T-helper 1 cell treated with Interleukin-12 subunit alpha and Interleukin-12 subunit beta and Interleukin-4 antibody, amounts not matched to agents 30 μg/mL and 1 μg/mL, for 36 hours (primary cell): ENCODE results near the gene TRAPPC2B.
"Not testable (repeated sequence)": the region's sequence is repeated elsewhere in the genome, so short reads cannot be mapped to it uniquely, and the experiment has no call there.

Experiments
- H3K27ac Mint-ChIP-seq: one replicate; pipeline ENCODE4 v1.8.0; 2021; ENCODE audit warnings: mild to moderate bottlenecking, mixed read lengths
- H3K27me3 Mint-ChIP-seq: one replicate; pipeline ENCODE4 v1.8.0; 2021; ENCODE audit warnings: low read depth, mixed read lengths
- H3K36me3 Mint-ChIP-seq: one replicate; pipeline ENCODE4 v1.8.0; 2021; ENCODE audit warnings: low read depth, mixed read lengths
- H3K4me1 Mint-ChIP-seq: one replicate; pipeline ENCODE4 v1.8.0; 2021; ENCODE audit warnings: low read depth, mixed read lengths
- H3K4me3 Mint-ChIP-seq: one replicate; pipeline ENCODE4 v1.8.0; 2021; ENCODE audit warnings: mild to moderate bottlenecking, moderate library complexity, mixed read lengths
- H3K9me3 Mint-ChIP-seq: one replicate; pipeline ENCODE4 v1.8.0; 2021; ENCODE audit warnings: mixed read lengths

The TRAPPC2B gene

DNA sequence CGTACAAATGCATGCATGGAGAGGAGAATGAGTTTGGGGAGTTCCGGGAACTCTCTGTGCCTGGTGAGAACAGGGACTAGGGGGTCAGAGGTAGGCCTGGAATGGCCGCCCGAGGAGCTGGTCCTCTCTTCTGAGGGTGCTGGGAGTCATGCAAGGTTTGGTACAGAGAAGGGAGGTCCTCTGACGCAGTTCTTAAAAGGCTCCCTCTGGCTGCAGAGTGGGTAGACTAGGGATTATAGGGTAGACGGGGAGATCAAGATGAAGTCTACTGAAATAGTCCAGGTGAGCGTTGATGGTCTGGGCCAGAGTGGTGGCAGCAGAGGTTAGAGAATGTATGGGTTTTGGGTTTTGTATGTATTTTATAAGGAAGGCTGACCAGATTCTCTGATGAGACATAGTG lies 11.5 kb upstream of the TRAPPC2B start:
- peaks cover 61% of the 10 kb centered on the region for H3K36me3 Mint-ChIP-seq
- peak overlapping the region; percentile 91 for H3K27ac Mint-ChIP-seq
- H3K27me3 Mint-ChIP-seq: no peaks in the 10 kb centered on the region
- peaks cover 58% of the 10 kb centered on the region for H3K9me3 Mint-ChIP-seq
- peaks cover 26% of the 10 kb centered on the region for H3K4me1 Mint-ChIP-seq
- H3K4me3 Mint-ChIP-seq: peak overlapping the region; percentile 94

DNA sequence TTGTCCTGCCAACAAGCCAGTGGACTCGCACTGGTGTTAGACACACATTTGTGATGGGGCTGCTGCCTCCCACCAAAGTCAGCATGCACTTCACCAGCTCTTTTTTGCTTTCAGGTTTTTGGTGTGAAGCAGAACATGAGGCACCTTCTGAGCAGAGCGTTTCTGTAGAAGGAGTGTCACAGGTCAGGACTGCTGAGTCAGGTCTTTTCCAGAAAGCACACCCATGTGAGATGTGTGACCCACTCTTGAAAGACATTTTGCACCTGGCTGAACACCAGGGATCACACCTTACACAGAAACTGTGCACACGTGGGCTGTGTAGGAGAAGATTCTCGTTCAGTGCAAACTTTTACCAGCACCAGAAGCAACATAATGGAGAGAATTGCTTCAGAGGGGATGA lies 7.4 kb upstream of the TRAPPC2B start:
- Mint-ChIP-seq H3K4me3 (no peak overlapping the region), H3K9me3 (peaks cover 80% of the 10 kb centered on the region)

DNA sequence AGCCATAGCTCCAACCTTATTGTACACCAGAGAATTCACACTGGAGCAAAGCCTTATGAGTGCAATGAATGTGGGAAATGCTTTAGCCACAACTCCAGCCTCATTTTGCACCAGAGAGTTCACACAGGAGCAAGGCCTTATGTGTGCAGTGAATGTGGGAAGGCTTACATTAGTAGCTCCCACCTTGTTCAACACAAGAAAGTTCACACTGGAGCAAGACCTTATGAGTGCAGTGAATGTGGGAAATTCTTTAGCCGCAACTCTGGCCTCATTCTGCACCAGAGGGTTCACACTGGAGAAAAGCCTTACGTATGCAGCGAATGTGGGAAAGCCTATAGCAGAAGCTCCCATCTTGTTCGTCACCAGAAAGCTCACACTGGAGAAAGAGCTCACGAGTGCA lies 5.9 kb upstream of the TRAPPC2B start:
- H3K4me3 Mint-ChIP-seq: no peak overlapping the region
- peaks cover 71% of the 10 kb centered on the region for H3K36me3 Mint-ChIP-seq
- no peaks in the 10 kb centered on the region for H3K27me3 Mint-ChIP-seq
- H3K9me3 Mint-ChIP-seq: peaks cover 82% of the 10 kb centered on the region
- H3K4me1 Mint-ChIP-seq: peaks cover 9% of the 10 kb centered on the region
- no peak overlapping the region for H3K27ac Mint-ChIP-seq

More for the DNA sequence above, 7.4 kb upstream of the TRAPPC2B start:
- Mint-ChIP-seq H3K27me3 (no peaks in the 10 kb centered on the region), H3K4me1 (peaks cover 21% of the 10 kb centered on the region), H3K36me3 (peaks cover 82% of the 10 kb centered on the region), H3K27ac (no peak overlapping the region)

DNA sequence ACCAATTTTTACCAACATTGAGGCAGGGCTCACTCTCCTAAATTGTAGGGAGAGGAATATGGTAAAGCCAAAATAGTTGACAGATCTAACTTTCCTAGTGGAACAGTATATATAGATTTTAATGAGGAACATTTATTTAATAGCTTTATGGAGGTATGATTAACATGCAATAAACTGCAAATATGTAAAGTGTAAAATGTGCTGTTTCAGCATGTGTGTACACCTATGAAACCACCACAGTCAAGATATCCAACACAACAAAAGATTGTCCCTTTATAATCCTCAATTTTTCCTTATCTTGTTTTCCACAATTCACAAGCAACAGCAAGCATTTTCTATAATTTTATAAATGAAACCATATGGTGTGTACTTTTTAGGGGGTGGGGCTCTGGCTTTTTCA lies 4.1 kb upstream of the TRAPPC2B start:
- Mint-ChIP-seq H3K27ac (no peak overlapping the region), H3K9me3 (peaks cover 85% of the 10 kb centered on the region), H3K4me3 (no peak overlapping the region), H3K36me3 (peaks cover 62% of the 10 kb centered on the region), H3K4me1 (peaks cover 15% of the 10 kb centered on the region), H3K27me3 (no peaks in the 10 kb centered on the region)

DNA sequence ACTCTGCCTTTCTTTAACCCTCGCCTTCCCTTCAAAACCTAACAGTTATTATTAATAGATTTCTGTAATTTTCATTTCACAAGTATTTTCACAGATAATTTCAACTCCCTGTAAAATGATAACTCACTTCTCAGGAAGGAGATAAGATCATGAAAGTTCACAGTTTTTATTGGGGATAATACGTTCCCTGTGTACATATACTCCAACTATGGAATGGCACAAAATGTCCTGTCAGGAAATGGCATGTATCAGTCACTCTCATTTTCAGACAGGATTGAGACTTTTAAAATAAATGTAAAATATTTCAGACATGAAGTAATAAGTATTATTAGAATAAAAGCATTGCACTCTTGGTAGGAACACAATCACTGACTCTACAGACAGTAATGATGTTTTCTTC lies 932 bp upstream of the TRAPPC2B start:
- H3K27ac Mint-ChIP-seq: no peak overlapping the region
- no peaks in the 10 kb centered on the region for H3K27me3 Mint-ChIP-seq
- H3K4me3 Mint-ChIP-seq: no peak overlapping the region
- peaks cover 61% of the 10 kb centered on the region for H3K9me3 Mint-ChIP-seq
- peaks cover 30% of the 10 kb centered on the region for H3K36me3 Mint-ChIP-seq
- H3K4me1 Mint-ChIP-seq: peaks cover 15% of the 10 kb centered on the region

DNA sequence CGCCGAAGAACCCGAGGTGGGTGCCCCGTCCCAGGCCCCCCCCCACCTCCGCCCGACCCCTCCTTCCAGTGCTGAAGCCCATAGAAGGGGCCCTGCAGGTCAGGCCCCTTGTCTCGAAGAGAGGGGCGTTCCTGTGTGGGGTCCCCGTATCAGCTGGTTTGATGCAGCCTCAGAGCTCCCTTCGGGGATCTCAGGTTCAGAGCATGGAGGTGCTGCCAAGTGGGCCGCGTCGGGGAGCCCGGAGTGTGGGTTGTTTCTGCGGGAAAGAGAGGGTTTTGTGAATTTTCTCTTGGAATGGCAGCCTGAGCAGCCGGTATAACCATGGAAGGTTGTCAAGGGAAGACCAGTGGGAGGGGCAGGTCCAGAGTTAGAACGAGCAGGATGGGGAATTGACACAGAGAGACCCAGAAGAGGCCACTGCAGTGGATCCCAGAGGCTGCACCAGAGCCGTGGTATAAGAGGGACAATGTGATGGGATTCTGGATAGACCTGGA lies 384 bp downstream of the TRAPPC2B start:
- H3K27ac Mint-ChIP-seq: peak overlapping the region; percentile 96
- peaks cover 59% of the 10 kb centered on the region for H3K9me3 Mint-ChIP-seq
- no peaks in the 10 kb centered on the region for H3K27me3 Mint-ChIP-seq
- peaks cover 15% of the 10 kb centered on the region for H3K4me1 Mint-ChIP-seq
- H3K4me3 Mint-ChIP-seq: peak overlapping the region; percentile 92
- peaks cover 21% of the 10 kb centered on the region for H3K36me3 Mint-ChIP-seq

DNA sequence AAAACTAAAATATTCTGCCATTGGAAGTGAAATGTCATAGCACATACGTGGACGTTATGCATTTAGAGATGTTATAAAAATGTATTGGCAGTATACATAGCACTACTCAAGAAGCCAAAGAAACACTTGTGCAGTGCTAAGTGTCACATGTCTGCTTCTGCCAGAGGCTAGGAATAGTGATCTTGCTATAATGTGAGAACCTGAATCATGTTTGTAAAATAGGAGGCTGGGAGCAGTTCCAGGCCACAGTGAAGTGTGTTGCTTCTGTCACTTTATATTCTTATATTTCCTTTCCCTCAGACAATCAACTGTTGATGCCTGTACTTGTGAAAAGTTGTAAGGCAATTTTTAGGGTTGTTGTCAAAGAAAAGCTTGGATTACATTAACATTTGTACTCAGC lies 3.4 kb downstream of the TRAPPC2B start:
- Mint-ChIP-seq H3K36me3 (peaks cover 28% of the 10 kb centered on the region), H3K27me3 (no peaks in the 10 kb centered on the region), H3K9me3 (peaks cover 53% of the 10 kb centered on the region), H3K4me3 (no peak overlapping the region), H3K4me1 (peaks cover 17% of the 10 kb centered on the region), H3K27ac (no peak overlapping the region)

DNA sequence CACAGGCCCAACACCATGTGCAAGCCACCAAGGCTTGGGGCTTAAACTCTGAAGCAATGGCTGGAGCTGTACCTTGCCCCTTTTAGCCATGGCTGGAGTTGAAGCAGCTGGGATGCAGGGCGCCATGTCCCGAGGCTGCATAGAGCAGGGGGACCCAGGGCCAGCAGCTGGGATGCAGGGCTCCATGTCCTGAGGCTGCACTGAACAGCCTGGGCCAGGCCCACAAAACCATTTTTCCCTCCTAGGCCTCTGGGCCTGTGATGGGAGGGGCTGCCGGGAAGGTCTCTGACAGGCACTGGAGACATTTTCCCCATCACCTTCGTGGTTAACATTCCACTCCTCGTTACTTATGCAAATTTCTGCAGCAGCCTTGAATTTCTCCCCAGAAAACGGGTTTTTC lies 10.8 kb downstream of the TRAPPC2B start:
- peaks cover 76% of the 10 kb centered on the region for H3K9me3 Mint-ChIP-seq
- no peaks in the 10 kb centered on the region for H3K27me3 Mint-ChIP-seq
- no peak overlapping the region for H3K27ac Mint-ChIP-seq
- no peak overlapping the region for H3K4me3 Mint-ChIP-seq
- H3K36me3 Mint-ChIP-seq: peaks cover 69% of the 10 kb centered on the region
- H3K4me1 Mint-ChIP-seq: peaks cover 1% of the 10 kb centered on the region

DNA sequence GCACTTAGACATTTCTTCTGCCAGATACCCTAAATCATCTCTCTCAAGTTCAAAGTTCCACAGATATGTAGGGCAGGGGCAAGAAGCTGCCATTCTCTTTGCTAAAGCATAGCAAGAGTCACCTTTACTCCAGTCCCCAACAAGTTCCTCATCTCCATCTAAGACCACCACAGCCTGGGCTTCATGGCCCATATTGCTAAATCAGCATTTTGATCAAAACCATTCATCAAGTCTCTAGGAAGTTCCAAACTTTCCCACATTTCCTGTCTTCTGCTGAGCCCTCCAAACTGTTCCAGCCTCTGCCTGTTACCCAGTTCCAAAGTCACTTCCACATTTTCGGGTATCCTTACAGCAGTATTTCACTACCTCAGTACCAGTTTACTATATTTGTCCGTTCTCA lies 11.3 kb downstream of the TRAPPC2B start:
- H3K27me3 Mint-ChIP-seq, H3K27ac Mint-ChIP-seq, H3K4me3 Mint-ChIP-seq, H3K4me1 Mint-ChIP-seq: not testable (repeated sequence)
- peaks cover 76% of the 10 kb centered on the region for H3K9me3 Mint-ChIP-seq
- H3K36me3 Mint-ChIP-seq: peaks cover 71% of the 10 kb centered on the region

DNA sequence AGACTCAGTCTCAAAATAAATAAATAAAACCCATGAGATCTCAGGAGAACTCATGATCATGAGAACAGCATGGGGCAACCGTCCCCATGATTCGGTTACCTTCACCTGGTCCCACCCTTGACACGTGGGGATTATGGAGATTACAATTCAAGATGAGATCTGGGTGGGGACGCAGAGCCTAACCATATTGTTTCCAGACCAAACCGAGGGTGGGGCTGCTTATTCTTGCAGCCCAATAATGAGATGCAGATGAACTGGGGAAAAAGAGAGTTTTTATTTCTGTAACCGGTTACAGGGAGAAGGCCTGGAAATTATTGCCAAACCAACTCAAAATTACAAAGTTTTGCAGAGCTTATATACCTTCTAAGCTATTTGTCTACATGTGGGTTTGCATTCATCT lies 12.8 kb downstream of the TRAPPC2B start:
- Mint-ChIP-seq H3K36me3 (peaks cover 67% of the 10 kb centered on the region), H3K9me3 (peaks cover 81% of the 10 kb centered on the region), H3K4me3 (no peak overlapping the region), H3K4me1 (no peaks in the 10 kb centered on the region), H3K27me3 (no peaks in the 10 kb centered on the region), H3K27ac (no peak overlapping the region)

DNA sequence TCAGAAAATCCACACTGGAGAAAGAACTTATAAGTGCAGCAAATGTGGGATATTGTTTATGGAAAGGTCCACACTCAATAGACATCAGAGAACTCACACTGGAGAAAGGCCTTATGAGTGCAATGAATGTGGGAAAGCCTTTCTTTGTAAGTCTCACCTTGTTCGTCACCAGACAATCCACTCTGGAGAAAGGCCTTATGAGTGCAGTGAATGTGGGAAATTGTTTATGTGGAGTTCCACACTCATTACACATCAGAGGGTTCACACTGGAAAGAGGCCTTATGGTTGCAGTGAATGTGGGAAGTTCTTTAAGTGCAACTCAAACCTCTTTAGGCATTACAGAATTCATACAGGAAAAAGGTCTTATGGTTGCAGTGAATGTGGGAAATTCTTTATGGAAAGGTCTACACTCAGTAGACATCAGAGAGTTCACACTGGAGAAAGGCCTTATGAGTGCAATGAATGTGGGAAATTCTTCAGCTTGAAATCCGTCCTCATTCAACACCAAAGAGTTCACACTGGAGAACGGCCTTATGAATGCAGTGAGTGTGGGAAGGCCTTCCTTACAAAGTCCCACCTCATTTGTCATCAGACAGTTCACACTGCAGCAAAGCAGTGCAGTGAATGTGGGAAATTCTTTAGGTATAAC lies 14.3 kb downstream of the TRAPPC2B start:
- Mint-ChIP-seq H3K27ac (no peak overlapping the region), H3K27me3 (no peaks in the 10 kb centered on the region), H3K36me3 (peaks cover 55% of the 10 kb centered on the region), H3K4me1 (no peaks in the 10 kb centered on the region), H3K4me3 (no peak overlapping the region), H3K9me3 (peaks cover 72% of the 10 kb centered on the region)

DNA sequence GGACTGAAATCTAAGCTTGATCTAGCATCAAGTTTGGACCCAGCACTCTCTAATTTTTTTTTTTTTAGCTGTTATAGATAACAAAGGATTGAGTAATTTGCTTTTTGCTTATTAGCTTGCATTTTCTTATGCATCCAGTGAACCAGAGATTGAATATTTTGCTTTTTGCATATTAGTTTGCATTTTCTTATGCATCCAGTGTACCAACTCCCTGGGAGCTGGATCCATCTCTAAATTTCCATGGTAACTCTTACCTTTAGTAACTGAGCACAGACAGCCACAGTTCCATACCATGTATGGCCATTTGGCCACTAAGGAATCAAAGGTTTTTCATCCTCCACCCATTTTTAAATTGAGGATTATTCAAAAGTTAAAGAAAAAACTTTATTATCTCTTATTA lies 17.6 kb downstream of the TRAPPC2B start:
- Mint-ChIP-seq H3K27me3 (no peaks in the 10 kb centered on the region), H3K36me3 (peaks cover 29% of the 10 kb centered on the region)

DNA sequence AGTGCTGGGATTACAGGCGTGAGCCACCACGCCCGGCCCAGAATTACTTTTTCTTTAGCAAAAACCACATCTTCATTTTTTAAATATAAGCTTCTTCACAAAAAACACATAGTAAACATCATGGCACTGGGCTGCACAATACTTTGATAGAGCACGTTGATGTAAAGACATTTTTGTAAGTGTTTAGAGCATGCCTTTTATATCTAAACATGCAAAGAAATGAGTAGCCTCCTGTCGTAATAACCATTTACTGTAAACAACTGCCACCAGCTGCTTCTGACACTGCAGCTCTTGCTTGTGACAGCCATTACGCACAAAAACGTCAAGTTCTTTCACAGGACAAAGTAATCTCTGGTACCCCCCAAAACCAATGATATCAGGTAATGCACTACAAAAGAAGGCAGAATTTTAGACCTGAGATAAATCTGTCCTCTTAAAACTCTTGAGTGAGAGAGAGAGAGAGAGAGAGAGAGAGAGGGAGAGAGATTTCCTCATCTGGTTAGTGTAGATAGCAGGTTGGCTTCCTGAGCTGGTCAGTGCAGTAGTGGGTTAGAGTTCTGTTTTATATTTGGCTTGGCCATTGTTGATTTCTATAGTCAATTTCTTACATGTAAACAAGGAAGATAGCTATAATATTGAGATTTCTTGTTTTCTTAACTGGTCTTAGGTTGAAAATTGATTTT lies 19.6 kb downstream of the TRAPPC2B start:
- H3K4me1 Mint-ChIP-seq: no peaks in the 10 kb centered on the region
- no peak overlapping the region for H3K4me3 Mint-ChIP-seq
- no peak overlapping the region for H3K27ac Mint-ChIP-seq
- no peaks in the 10 kb centered on the region for H3K27me3 Mint-ChIP-seq
- H3K9me3 Mint-ChIP-seq: peaks cover 64% of the 10 kb centered on the region
- peaks cover 16% of the 10 kb centered on the region for H3K36me3 Mint-ChIP-seq

More for the DNA sequence above, 17.6 kb downstream of the TRAPPC2B start:
- Mint-ChIP-seq H3K4me3 (no peak overlapping the region), H3K4me1 (no peaks in the 10 kb centered on the region), H3K9me3 (peaks cover 69% of the 10 kb centered on the region), H3K27ac (no peak overlapping the region)

DNA sequence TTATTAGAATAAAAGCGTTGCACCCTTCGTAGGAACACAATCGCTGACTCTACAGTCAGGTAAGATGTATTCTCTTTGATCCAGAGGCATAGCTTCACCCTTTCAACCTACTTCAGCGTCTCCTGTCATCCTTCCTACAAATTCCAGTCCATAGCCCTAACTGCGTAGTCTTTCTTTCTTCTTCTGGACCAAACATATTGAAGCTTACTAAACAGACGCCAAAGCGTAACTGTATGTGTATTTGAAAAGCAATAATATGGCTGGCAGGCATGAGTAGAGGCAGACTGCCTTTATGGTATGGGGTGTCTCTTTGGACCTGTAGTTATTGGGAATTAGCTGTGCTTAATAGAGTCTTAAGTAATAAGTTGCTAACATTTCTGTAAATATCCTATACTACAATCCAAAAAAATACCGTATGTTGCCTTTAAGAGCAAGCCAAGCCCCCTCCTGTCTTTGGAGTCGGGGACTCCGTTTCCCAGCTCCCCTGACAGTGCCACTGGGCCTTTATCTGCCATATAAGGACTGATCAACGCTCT lies 25.9 kb downstream of the TRAPPC2B start:
- Mint-ChIP-seq H3K9me3 (peaks cover 53% of the 10 kb centered on the region), H3K4me1 (peaks cover 20% of the 10 kb centered on the region), H3K36me3 (peaks cover 31% of the 10 kb centered on the region), H3K27me3 (no peaks in the 10 kb centered on the region), H3K27ac (peak overlapping the region; percentile 96), H3K4me3 (peak overlapping the region; percentile 98)
